Suprapubic skin (tissue), 3 donors: ENCODE measurements around the gene UBE3C.

ENCODE experiments used
- POLR2A ChIP-seq, 2 donors: fragments of 450-650 bp; IDR thresholded peaks; one replicate each; pipeline ENCODE4 v1.6.1; 2017; ENCODE audit warnings: antibody characterized with exemption in 2 of 2, mild to moderate bottlenecking in 2 of 2, moderate library complexity in 2 of 2
- TF ChIP-seq, protein P1 (sequence below), 2 donors: fragments of 200-600 bp in 1 of 2; fragments of 450-650 bp in 1 of 2; sonication (generic) in 1 of 2; IDR thresholded peaks; one replicate each; pipeline ENCODE4 v1.5.1; 2016 to 2019; ENCODE audit warnings: antibody characterized with exemption in 2 of 2, mild to moderate bottlenecking in 1 of 2, moderate library complexity in 1 of 2

GRCh38 chr7:157294773-157295172, 156.0 kb downstream of the UBE3C start:
- TF ChIP-seq, protein P1, sequence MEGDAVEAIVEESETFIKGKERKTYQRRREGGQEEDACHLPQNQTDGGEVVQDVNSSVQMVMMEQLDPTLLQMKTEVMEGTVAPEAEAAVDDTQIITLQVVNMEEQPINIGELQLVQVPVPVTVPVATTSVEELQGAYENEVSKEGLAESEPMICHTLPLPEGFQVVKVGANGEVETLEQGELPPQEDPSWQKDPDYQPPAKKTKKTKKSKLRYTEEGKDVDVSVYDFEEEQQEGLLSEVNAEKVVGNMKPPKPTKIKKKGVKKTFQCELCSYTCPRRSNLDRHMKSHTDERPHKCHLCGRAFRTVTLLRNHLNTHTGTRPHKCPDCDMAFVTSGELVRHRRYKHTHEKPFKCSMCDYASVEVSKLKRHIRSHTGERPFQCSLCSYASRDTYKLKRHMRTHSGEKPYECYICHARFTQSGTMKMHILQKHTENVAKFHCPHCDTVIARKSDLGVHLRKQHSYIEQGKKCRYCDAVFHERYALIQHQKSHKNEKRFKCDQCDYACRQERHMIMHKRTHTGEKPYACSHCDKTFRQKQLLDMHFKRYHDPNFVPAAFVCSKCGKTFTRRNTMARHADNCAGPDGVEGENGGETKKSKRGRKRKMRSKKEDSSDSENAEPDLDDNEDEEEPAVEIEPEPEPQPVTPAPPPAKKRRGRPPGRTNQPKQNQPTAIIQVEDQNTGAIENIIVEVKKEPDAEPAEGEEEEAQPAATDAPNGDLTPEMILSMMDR (IDR thresholded peaks at IDR 0.05): no peak
- TF ChIP-seq POLR2A (IDR thresholded peaks at IDR 0.05): no peak
